22Rv1 (cell line): ENCODE measurements around the gene KCNJ3.
"Not testable (repeated sequence)": the region's sequence is repeated elsewhere in the genome, so short reads cannot be mapped to it uniquely, and the experiment has no call there.

Source experiments
- H3K27ac ChIP-seq: fragments of 450-650 bp; 2 replicates; pipeline ENCODE4 v1.5.1; 2017
- ZFX ChIP-seq: fragments of 450-650 bp; IDR thresholded peaks from 2 replicates; pipeline ENCODE4 v1.6.1; 2017; ENCODE audit warnings: antibody characterized with exemption, borderline replicate concordance
- TF ChIP-seq, protein P1 (sequence below): fragments of 450-650 bp; IDR thresholded peaks from 2 replicates; pipeline ENCODE4 v1.5.1; 2017; ENCODE audit warnings: mild to moderate bottlenecking

The KCNJ3 gene

DNA sequence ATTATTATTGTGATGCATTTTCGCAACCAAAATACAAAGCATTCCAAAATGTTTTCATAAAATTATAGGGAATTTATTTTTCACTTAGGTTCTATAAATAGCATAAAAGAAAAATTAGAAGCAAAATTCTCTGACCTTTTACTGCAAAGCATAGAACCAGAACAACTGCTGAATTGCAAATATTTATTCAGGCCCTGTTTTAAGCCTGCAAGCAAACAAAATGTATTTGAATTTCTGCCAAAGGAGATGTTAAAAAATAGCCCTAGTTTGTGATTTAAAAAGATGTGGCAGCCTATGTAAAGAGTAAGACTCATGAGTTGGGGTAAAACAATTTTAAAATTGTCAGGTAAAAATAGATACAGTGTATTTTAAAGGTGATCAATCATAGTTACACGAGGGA lies 138.1 kb downstream of the KCNJ3 start:
- H3K27ac ChIP-seq = peak overlapping the region; percentile 47
- TF ChIP-seq ZFX = no peak
- TF ChIP-seq, protein P1, sequence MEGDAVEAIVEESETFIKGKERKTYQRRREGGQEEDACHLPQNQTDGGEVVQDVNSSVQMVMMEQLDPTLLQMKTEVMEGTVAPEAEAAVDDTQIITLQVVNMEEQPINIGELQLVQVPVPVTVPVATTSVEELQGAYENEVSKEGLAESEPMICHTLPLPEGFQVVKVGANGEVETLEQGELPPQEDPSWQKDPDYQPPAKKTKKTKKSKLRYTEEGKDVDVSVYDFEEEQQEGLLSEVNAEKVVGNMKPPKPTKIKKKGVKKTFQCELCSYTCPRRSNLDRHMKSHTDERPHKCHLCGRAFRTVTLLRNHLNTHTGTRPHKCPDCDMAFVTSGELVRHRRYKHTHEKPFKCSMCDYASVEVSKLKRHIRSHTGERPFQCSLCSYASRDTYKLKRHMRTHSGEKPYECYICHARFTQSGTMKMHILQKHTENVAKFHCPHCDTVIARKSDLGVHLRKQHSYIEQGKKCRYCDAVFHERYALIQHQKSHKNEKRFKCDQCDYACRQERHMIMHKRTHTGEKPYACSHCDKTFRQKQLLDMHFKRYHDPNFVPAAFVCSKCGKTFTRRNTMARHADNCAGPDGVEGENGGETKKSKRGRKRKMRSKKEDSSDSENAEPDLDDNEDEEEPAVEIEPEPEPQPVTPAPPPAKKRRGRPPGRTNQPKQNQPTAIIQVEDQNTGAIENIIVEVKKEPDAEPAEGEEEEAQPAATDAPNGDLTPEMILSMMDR = no peak

DNA sequence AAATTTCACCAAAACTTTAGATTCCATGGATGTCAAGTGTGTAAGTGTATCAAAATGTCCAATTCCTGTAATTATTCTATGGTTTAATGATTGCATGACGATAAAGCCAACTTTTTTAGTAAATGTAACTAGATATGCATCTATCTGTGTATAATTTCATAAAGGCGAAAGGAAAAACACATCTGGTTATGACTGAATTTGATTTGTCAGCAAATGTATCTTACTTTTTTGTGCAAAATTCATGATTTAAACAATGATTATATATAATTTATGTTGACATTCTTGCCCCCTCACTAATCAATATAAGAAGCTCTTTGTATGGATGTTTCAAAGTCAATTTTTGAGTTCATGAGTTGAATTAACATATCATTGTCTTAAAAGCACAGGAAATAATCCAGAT lies 138.5 kb downstream of the KCNJ3 start:
- peak overlapping the region; percentile 47 for H3K27ac ChIP-seq
- TF ChIP-seq, protein P1 = no peak
- TF ChIP-seq ZFX = no peak

DNA sequence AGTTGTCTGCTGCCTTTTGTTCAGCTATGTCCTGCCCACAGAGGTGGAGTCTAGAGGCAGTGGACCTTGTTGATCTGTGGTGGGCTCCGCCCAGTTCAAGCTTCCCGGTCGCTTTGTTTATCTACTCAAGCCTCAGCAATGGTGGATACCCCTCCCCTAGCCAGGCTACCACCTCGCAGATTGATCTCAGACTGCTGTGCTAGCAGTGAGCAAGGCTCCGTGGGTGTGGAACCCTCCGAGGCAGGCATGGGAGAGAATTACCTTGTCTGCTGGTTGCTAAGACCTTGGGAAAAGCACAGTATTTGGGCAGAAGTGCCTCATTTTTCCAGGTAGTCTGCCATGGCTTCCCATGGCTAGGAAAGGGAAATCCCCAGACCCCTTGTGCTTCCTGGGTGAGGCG lies 146.0 kb downstream of the KCNJ3 start:
- TF ChIP-seq ZFX = no peak
- TF ChIP-seq, protein P1 = no peak
- H3K27ac ChIP-seq = no peak overlapping the region

DNA sequence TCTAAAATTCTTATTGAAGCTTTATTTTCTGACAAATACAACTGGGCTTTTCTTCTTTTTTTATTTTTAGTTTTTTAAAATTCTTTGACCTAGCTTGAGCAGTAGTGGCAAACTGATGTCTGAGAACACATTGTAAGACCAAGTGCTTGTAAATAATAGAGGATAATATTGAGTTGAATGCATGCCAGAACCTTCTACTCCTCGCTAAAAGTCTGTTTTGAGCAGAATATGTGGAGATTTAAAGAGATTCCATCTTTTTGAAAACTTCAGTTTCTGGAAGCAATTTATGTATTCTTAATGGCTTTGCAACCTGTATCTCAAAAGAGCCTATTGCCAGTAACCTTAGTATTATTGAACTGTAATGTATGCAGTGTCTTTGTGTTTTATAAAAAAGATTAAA lies 148.3 kb downstream of the KCNJ3 start:
- TF ChIP-seq, protein P1 = no peak
- TF ChIP-seq ZFX = no peak
- H3K27ac ChIP-seq = no peak overlapping the region

GRCh38 chr2:154849482-154849881 lies 151.0 kb downstream of the KCNJ3 start:
- TF ChIP-seq ZFX = no peak
- TF ChIP-seq, protein P1 = no peak

DNA sequence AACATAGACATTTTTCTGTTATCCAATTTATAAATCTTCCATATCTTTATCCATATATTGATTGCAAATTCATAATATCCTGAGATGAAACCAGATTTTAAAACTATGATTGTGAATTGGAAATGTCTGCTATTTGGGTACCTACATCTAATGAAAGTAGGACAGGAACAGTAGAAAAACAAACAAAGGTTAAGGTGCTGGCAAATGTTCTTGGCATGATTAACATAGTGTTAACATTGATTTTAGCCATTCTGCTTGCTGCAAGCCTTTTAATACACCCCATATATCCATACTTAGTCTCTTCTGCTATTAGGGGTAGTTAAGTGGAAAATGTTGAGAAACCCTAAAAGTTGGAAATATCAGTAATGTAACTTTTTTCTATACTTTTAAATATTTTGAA lies 152.0 kb downstream of the KCNJ3 start:
- H3K27ac ChIP-seq = no peak overlapping the region
- TF ChIP-seq ZFX = no peak
- TF ChIP-seq, protein P1 = no peak

More at GRCh38 chr2:154849482-154849881, 151.0 kb downstream of the KCNJ3 start:
- no peak overlapping the region for H3K27ac ChIP-seq

DNA sequence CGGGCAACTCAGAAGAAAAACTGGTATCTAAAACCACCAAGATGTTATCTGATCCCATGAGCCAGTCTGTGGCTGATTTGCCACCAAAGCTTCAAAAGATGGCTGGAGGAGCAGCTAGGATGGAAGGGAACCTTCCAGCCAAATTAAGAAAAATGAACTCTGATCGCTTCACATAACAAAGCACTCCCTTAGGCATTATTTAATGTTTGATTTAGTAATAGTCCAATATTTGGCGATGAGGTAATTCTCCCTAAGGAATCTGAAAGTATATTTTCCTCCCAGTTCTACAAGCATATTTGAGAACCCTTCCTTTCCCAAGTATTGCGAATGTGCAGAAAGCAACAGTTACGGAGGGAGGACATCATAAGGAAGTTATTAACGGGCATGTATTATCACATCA lies 156.6 kb downstream of the KCNJ3 start:
- peak overlapping the region; percentile 59 for H3K27ac ChIP-seq
- TF ChIP-seq, protein P1 = no peak
- no peak for TF ChIP-seq ZFX

DNA sequence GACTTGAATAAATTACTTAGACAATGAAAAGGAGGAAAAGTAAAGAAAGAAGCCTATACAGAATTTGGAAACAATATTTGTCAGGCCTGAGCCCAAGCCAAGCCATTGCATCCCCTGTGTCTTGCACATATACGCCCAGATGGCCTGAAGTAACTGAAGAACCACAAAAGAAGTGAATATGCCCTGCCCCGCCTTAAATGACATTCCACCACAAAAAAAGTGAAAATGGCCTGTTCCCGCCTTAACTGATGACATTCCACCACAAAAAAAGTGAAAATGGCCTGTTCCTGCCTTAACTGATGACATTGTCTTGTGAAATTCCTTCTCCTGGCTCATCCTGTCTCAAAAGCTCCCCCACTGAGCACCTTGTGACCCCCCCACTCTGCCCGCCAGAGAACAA lies 168.7 kb downstream of the KCNJ3 start:
- not testable (repeated sequence) for H3K27ac ChIP-seq
